Activated naive CD4-positive, alpha-beta T cell treated with anti-CD3 and anti-CD28 coated beads, Interleukin-2, amount 50 U/mL, for 72 hours (primary cell): ENCODE data around the gene EIF4B. TPM values are rescaled to one million over a fixed set of nuclear protein-coding genes. Genes with fewer than 3 reads are reported as not detected.

Experiments
- ATAC-seq, 2 donors: fragments of 150-1000 bp; cut with Tn5 transposase; 2 replicates each; pipeline ENCODE4 v1.10.0; 2021; ENCODE audit warnings: mild to moderate bottlenecking in 2 of 2, moderate library complexity in 2 of 2
- DNase-seq, 2 donors: peaks; one replicate each; pipeline ENCODE4 v3.0.0; 2021 to 2022; ENCODE audit warnings: low spot score in 2 of 2
- H3K27ac Mint-ChIP-seq, 2 donors: one replicate each; pipeline ENCODE4 v1.8.0; 2022; ENCODE audit warnings: mild to moderate bottlenecking in 2 of 2, mixed read lengths in 2 of 2
- H3K36me3 Mint-ChIP-seq, 2 donors: one replicate each; pipeline ENCODE4 v1.8.0; 2022; ENCODE audit warnings: mixed read lengths in 2 of 2
- H3K9me3 Mint-ChIP-seq, 2 donors: one replicate each; pipeline ENCODE4 v1.8.0; 2022; ENCODE audit warnings: mixed read lengths in 2 of 2
- total RNA-seq, 2 donors: library from RNA; stranded (reverse); gene quantifications; one replicate each; pipeline ENCODE4 v1.2.3, GENCODE V29; 2022

EIF4B gene
- total RNA-seq, 2 donors from 2014 or later, result 637 to 1,013 TPM

DNA sequence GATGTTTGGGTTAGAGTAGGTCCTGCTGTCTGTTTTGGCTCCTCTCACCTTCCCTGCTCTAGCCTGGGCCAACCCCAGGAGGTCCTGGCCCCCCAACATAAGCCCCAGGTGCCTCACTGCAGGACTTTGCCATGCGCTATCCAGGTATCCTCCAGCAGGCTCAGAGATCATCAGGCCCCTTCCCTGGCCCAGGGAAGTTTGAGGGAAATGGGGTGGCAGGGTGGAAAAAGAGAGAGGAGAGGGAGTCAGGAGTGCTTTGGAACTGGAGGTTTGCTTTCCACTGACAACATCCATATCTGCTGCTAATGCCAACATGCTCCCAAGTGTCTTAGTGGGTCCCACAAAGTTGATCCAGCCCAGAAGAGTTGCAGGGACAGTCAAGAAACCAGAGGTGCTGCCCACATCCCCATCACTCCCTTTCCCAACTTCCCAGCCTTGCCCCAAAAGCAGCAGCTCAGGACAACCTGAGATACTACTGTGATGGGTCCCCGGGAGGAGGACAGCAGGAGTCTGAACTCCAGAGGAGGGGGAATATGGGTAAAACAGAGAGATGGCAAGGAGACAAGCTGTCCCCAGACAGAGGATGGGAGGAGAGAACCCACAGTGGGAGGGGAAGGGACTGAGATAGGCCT lies 44.3 kb downstream of the EIF4B start:
- ATAC-seq (no peak), DNase-seq (no peak)
- Mint-ChIP-seq H3K36me3 (no peaks in the 10 kb centered on the region), H3K27ac (no peak overlapping the region), H3K9me3 (no peaks in the 10 kb centered on the region)

- H3K27ac Mint-ChIP-seq, result no peak overlapping the region
Measured at GRCh38 chr12:53051058-53051880, 45.0 kb downstream of the EIF4B start.

GRCh38 chr12:53051881-53052412 lies 45.7 kb downstream of the EIF4B start:
- DNase-seq (no peak), ATAC-seq (no peak)
- H3K9me3 Mint-ChIP-seq, result no peaks in the 10 kb centered on the region
- no peaks in the 10 kb centered on the region for H3K36me3 Mint-ChIP-seq
- H3K27ac Mint-ChIP-seq, result no peak overlapping the region

More at GRCh38 chr12:53051058-53051880, 45.0 kb downstream of the EIF4B start:
- Mint-ChIP-seq H3K36me3 (no peaks in the 10 kb centered on the region), H3K9me3 (no peaks in the 10 kb centered on the region)
- ATAC-seq (no peak), DNase-seq (no peak)

- Mint-ChIP-seq H3K36me3 (no peaks in the 10 kb centered on the region), H3K27ac (no peak overlapping the region), H3K9me3 (no peaks in the 10 kb centered on the region)
- DNase-seq (no peak), ATAC-seq (no peak)
Measured at GRCh38 chr12:53052419-53053217, 46.4 kb downstream of the EIF4B start.

DNA sequence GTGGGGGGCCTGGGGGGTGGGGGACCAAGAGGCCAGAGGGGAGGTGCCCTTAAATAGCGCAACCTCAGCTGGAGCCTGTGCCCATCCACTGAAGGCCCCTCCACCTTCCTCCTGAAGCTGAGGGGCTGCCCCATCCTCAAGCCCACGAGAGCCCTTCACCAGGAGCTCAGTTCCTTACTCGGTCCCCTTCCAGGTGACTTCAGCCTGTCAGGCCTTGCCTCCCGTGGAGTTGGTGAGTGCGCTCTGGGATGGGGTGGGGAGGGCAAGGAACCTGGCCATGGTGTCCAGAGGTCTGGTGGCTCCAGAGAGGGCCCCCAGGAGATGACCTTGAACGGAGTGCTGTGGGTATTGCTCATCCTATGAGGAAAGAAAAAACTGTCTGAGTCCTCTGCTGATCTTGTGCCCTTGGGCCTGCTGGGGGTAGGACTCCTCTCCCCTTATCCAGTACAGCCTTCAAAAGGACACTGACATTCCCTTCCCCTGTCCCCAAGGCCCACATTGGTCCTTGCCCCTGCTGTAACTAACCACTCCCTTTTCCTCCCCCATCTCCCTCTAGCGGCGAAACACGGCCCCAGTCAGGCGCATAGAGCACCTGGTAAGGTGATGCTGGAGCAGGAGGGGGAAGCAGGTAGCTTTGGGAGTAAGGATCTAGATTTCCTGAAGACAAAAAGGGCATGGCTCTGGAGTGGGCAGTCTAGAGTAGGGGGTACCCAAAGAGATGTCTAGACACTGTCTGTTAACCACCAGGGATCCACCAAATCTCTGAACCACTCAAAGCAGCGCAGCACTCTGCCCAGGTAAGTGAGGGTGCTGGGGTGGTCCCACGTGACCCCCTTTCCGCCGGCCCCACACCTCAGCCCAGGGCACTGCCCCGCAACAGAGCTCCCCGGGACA lies 47.2 kb downstream of the EIF4B start:
- peak in 1 of 2 donors; percentile 55 for DNase-seq
- no peaks in the 10 kb centered on the region for H3K9me3 Mint-ChIP-seq
- no peaks in the 10 kb centered on the region for H3K36me3 Mint-ChIP-seq
- peak overlapping the region; percentile 74 to 79 for H3K27ac Mint-ChIP-seq
- peak; percentile 16 to 38 for ATAC-seq

DNA sequence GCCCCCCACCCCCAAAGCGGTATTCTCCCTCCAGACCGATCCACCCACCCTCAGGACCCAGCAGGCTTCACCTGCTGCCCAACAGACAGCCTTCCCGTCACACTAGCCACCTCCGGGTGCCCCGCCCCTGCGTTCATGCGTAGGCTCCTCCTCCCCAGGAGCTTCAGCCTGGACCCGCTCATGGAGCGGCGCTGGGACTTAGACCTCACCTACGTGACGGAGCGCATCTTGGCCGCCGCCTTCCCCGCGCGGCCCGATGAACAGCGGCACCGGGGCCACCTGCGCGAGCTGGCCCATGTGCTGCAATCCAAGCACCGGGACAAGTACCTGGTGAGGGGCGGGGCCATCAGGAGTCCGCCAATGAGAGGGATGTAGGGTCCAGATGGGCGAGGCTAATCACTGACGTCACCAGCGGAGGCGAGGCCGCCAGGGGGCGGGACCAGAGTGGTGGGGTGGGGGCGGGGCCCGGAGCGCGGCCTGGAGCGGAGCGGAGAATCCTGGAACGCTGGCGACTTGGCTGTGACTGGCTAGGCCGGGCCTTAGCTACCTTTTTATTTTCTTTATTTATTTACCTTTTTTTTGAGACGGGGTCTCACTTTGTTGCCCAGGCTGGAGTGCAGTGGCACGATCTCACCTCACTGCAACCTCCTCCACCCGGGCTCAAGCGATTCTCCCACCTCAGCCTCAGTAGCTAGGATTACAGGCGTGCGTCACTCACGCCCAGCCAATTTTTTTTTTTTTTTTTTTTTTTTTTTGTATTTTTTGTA lies 48.0 kb downstream of the EIF4B start:
- peak; percentile 93 to 94 for ATAC-seq

DNA sequence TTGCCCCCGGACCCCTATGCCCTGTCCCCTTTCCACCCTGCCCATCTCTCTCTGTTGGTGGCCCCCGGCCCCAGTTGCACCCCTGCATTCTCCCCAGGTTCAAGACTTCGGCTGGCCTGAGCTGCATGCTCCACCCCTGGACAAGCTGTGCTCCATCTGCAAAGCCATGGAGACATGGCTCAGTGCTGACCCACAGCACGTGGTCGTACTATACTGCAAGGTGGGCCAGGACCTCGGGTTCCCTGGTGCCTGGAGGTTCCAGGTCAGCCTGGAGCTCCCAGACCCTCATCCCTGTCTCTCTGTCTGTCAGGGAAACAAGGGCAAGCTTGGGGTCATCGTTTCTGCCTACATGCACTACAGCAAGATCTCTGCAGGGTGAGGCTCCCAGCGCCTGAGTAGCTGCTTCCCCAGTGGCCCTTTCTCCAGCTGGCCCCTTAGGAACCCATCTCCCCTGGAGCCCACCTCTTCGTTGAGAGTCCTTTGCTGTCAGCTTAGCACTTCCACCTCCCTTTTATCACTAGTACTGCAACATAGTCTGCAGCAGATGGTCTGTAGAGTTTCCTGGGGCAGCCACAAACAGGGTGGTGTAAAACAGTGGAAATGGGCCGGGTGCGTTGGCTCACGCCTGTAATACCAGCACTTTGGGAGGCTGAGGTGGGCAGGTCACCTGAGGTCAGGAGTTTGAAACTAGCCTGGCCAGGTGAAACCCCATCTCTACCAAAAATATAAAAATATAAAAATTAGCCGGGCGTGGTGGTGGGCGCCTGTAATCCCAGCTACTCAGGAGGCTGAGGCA lies 49.4 kb downstream of the EIF4B start:
- ATAC-seq (no peak), DNase-seq (no peak)
- Mint-ChIP-seq H3K36me3 (no peaks in the 10 kb centered on the region), H3K9me3 (no peaks in the 10 kb centered on the region), H3K27ac (no peak overlapping the region)

More for the DNA sequence above, 48.0 kb downstream of the EIF4B start:
- no peaks in the 10 kb centered on the region for H3K9me3 Mint-ChIP-seq
- peak; percentile 91 to 93 for DNase-seq
- H3K36me3 Mint-ChIP-seq, result no peaks in the 10 kb centered on the region
- peak overlapping the region; percentile 74 to 79 for H3K27ac Mint-ChIP-seq

DNA sequence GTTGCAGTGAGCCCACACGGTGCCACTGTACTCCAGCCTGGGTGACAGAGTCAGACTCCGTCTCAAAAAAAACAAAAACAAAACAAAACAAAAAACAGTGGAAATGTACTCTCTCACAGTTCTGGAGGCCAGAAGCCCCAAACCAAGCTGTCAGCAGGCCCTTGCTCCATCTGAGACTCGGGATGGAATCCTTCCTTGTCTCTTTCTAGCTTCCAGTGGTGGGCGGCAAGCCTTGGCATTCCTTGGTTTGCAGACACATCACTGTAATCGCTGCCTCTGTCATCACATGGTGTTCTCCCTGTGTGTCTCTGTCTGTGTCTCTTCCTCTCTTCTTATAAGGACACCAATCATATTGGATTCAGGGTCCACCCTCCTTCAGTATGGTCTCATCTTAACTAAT lies 50.0 kb downstream of the EIF4B start:
- ATAC-seq (no peak), DNase-seq (no peak)
- H3K36me3 Mint-ChIP-seq, result no peaks in the 10 kb centered on the region
- no peaks in the 10 kb centered on the region for H3K9me3 Mint-ChIP-seq
- H3K27ac Mint-ChIP-seq, result no peak overlapping the region

GRCh38 chr12:53056901-53057300 lies 50.6 kb downstream of the EIF4B start:
- no peaks in the 10 kb centered on the region for H3K9me3 Mint-ChIP-seq
- no peaks in the 10 kb centered on the region for H3K36me3 Mint-ChIP-seq
- H3K27ac Mint-ChIP-seq, result no peak overlapping the region
- DNase-seq (no peak), ATAC-seq (no peak)

DNA sequence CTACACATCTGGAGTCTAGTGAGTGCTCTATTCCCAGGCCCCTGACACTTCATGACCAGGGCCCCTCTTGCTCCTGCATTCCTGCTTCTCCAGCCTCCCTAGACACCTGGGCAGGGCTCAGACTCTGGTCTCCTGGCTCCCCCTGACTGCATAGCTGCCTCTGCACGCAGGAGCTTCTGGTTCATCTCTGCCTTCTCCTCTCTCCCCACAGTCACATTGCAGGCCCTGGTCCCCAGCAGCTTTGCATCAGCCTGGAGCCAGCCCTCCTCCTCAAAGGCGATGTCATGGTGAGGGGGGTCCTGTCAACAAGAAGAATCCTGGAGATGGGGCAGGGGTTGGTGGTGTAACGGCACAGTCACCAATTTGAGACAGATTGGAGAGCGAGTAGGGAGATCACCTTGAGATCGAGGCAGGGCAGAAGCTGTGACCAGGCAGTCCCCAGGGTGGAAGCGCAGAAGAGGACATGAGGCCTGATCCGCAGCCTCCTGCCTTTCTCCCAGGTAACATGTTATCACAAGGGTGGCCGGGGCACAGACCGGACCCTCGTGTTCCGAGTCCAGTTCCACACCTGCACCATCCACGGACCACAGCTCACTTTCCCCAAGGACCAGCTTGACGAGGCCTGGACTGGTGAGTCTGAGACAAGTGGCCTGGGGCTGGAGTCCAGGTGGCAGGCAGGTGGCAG lies 51.7 kb downstream of the EIF4B start:
- Mint-ChIP-seq H3K36me3 (no peaks in the 10 kb centered on the region), H3K27ac (no peak overlapping the region), H3K9me3 (no peaks in the 10 kb centered on the region)
- DNase-seq (no peak), ATAC-seq (no peak)

DNA sequence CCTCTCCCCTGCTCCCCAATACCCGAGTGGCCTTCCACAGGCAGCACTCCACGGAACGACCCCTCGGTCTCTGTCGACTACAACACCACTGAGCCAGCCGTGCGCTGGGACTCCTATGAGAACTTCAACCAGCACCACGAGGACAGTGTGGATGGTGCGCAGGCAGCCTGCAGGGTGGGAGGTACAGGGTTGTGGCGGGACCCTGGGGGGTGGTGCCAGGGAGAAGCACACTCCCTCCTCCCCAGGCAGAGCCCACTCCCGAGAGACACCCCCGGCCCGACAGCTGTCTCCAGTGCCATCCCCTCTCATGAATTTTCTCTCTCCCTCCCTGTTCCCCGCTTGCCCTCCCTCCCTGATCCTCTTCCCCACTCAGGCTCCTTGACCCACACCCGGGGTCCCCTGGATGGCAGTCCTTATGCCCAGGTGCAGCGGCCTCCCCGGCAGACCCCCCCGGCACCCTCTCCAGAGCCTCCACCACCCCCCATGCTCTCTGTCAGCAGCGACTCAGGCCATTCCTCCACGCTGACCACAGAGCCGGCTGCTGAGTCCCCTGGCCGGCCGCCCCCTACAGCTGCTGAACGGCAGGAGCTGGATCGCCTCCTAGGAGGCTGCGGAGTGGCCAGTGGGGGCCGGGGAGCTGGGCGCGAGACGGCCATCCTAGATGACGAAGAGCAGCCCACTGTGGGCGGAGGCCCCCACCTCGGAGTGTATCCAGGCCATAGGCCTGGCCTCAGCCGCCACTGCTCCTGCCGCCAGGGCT lies 52.6 kb downstream of the EIF4B start:
- ATAC-seq, result no peak
- no peak for DNase-seq
- Mint-ChIP-seq H3K9me3 (no peaks in the 10 kb centered on the region), H3K27ac (no peak overlapping the region), H3K36me3 (no peaks in the 10 kb centered on the region)

- Mint-ChIP-seq H3K9me3 (no peaks in the 10 kb centered on the region), H3K27ac (peak overlapping the region in 1 of 2 donors; percentile 9), H3K36me3 (no peaks in the 10 kb centered on the region)
- DNase-seq (no peak), ATAC-seq (no peak)
Measured at GRCh38 chr12:53059434-53060063, 53.3 kb downstream of the EIF4B start.

DNA sequence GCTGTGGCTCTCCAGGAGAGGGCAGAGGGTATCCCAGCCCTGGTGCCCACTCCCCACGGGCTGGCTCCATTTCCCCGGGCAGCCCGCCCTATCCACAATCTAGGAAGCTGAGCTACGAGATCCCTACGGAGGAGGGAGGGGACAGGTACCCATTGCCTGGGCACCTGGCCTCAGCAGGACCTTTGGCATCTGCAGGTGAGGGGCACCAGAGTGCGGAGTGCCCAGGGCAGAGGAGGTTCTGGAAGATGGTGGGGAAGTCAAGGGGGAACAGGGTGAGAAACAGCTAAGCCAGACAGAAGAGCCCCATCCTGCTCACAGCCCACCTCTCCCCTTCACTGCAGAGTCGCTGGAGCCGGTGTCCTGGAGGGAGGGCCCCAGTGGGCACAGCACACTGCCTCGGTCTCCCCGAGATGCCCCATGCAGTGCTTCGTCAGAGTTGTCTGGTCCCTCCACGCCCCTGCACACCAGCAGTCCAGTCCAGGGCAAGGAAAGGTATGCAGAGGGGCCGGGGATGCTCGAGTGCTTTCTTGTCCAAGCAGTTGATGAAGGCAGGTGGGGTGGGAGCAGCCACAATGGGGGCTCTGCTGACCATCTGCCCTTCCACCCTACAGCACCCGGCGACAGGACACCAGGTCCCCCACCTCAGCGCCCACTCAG lies 53.9 kb downstream of the EIF4B start:
- DNase-seq, result no peak
- ATAC-seq, result no peak
- peak overlapping the region in 1 of 2 donors; percentile 29 for H3K27ac Mint-ChIP-seq
- no peaks in the 10 kb centered on the region for H3K9me3 Mint-ChIP-seq
- no peaks in the 10 kb centered on the region for H3K36me3 Mint-ChIP-seq
